ENCODE data around the gene TPP2. TPM values are rescaled to one million over a fixed set of nuclear protein-coding genes. Genes with fewer than 3 reads are reported as not detected.

TPP2 gene
- total and polyA plus RNA-seq, 4 donors: 14.0 to 55.6 (median 22.4) TPM

- 2% methylated on average over 6 of the region's 6 CpGs for WGBS
- Histone ChIP-seq H3K4me1 (ENCODE audit: control insufficient read depth in 4 of 4, insufficient read depth in 4 of 4, low read length in 3 of 4) (peaks cover 12 to 40% (median 29%) of the 10 kb centered on the region in 4 donors), H3K27me3 (ENCODE audit: control insufficient read depth in 4 of 4, insufficient read depth in 4 of 4, low read length in 3 of 4) (no peaks in the 10 kb centered on the region), H3K9ac (ENCODE audit: low read depth in 1 of 2, low read length in 2 of 2) (peak overlapping the region; percentile 78 to 91), H3K4me3 (ENCODE audit: low read depth in 1 of 3, low read length in 3 of 3) (peak overlapping the region; percentile 81 to 100 (median 84)), H3K27ac (ENCODE audit: low read depth in 1 of 2, low read length in 2 of 2) (peak overlapping the region; percentile 97 to 99), H3K36me3 (ENCODE audit: control insufficient read depth in 4 of 4, insufficient read depth in 3 of 4, low read depth in 1 of 4, low read length in 3 of 4) (peaks cover 0 to 5% (median 0%) of the 10 kb centered on the region in 4 donors), H3K9me3 (ENCODE audit: control insufficient read depth in 4 of 4, low read length in 3 of 4) (no peaks in the 10 kb centered on the region)
- DNase-seq (ENCODE audit: low spot score): no peak
- TF ChIP-seq CTCF (IDR thresholded peaks at IDR 0.05; ENCODE audit: low read depth, low read length, missing input control) (no peak), REST (IDR thresholded peaks at IDR 0.05) (no peak)
Observed at GRCh38 chr13:102598061-102598460, 1.3 kb downstream of the TPP2 start.

GRCh38 chr13:102599426-102600012 lies 2.7 kb downstream of the TPP2 start:
- WGBS: 73% methylated on average over 3 of the region's 3 CpGs
- no peak overlapping the region for H3K4me3 ChIP-seq (ENCODE audit: low read depth in 1 of 3, low read length in 3 of 3)
- no peak overlapping the region for H3K9ac ChIP-seq (ENCODE audit: low read depth in 1 of 2, low read length in 2 of 2)
- no peaks in the 10 kb centered on the region for H3K27me3 ChIP-seq (ENCODE audit: control insufficient read depth in 4 of 4, insufficient read depth in 4 of 4, low read length in 3 of 4)
- no peak for DNase-seq (ENCODE audit: low spot score)
- H3K36me3 ChIP-seq (ENCODE audit: control insufficient read depth in 4 of 4, insufficient read depth in 3 of 4, low read depth in 1 of 4, low read length in 3 of 4): peaks cover 0 to 5% (median 0%) of the 10 kb centered on the region in 4 donors
- no peaks in the 10 kb centered on the region for H3K9me3 ChIP-seq (ENCODE audit: control insufficient read depth in 4 of 4, low read length in 3 of 4)
- H3K4me1 ChIP-seq (ENCODE audit: control insufficient read depth in 4 of 4, insufficient read depth in 4 of 4, low read length in 3 of 4): peaks cover 12 to 40% (median 31%) of the 10 kb centered on the region in 4 donors
- no peak overlapping the region for H3K27ac ChIP-seq (ENCODE audit: low read depth in 1 of 2, low read length in 2 of 2)
- no peak for TF ChIP-seq NR2F2 (IDR thresholded peaks at IDR 0.05)

- no peak for DNase-seq (ENCODE audit: low spot score)
- TF ChIP-seq RAD21 (IDR thresholded peaks at IDR 0.05) (no peak), FOXA2 (IDR thresholded peaks at IDR 0.05) (no peak), EGR1 (IDR thresholded peaks at IDR 0.05; ENCODE audit: low read depth in 2 of 2) (no peak), JUND (IDR thresholded peaks at IDR 0.05) (no peak), YY1 (IDR thresholded peaks at IDR 0.05) (no peak), CTCF (IDR thresholded peaks at IDR 0.05; ENCODE audit: low read depth, low read length, missing input control) (no peak), MAX (IDR thresholded peaks at IDR 0.05) (no peak), TAF1 (conservative IDR thresholded peaks at IDR 0.05) (no peak), RXRA (IDR thresholded peaks at IDR 0.05) (no peak), NR2F2 (IDR thresholded peaks at IDR 0.05) (no peak), ATF3 (IDR thresholded peaks at IDR 0.05) (no peak), ZBTB33 (IDR thresholded peaks at IDR 0.05) (no peak), HNF4G (IDR thresholded peaks at IDR 0.05) (no peak), FOXA1 (IDR thresholded peaks at IDR 0.05) (no peak)
Observed at GRCh38 chr13:102606537-102607309, 9.9 kb downstream of the TPP2 start.

More at GRCh38 chr13:102606537-102607309, 9.9 kb downstream of the TPP2 start:
- Histone ChIP-seq H3K4me1 (ENCODE audit: control insufficient read depth in 4 of 4, insufficient read depth in 4 of 4, low read length in 3 of 4) (peaks cover 0 to 3% (median under 1%) of the 10 kb centered on the region in 4 donors), H3K4me3 (ENCODE audit: low read depth in 1 of 3, low read length in 3 of 3) (no peak overlapping the region), H3K9me3 (ENCODE audit: control insufficient read depth in 4 of 4, low read length in 3 of 4) (no peaks in the 10 kb centered on the region), H3K9ac (ENCODE audit: low read depth in 1 of 2, low read length in 2 of 2) (no peak overlapping the region), H3K27me3 (ENCODE audit: control insufficient read depth in 4 of 4, insufficient read depth in 4 of 4, low read length in 3 of 4) (no peaks in the 10 kb centered on the region), H3K36me3 (ENCODE audit: control insufficient read depth in 4 of 4, insufficient read depth in 3 of 4, low read depth in 1 of 4, low read length in 3 of 4) (peaks cover 1 to 31% (median 21%) of the 10 kb centered on the region in 4 donors), H3K27ac (ENCODE audit: low read depth in 1 of 2, low read length in 2 of 2) (no peak overlapping the region)
- WGBS: 94% methylated on average over 9 of the region's 9 CpGs

All from liver (tissue), 9 donors.